ENCODE measurements around the gene KHDRBS1.
"Not testable (repeated sequence)": the region's sequence is repeated elsewhere in the genome, so short reads cannot be mapped to it uniquely, and the experiment has no call there.

Gene KHDRBS1

GRCh38 chr1:32082022-32082421 is 68.4 kb downstream of the KHDRBS1 start:
- Histone ChIP-seq H3K9me3 (ENCODE audit: control insufficient read depth, insufficient read depth, low read length) (no peaks in the 10 kb centered on the region), H3K27ac (ENCODE audit: low read depth, low read length) (no peak overlapping the region), H3K27me3 (ENCODE audit: control insufficient read depth, insufficient read depth, low read length) (no peaks in the 10 kb centered on the region), H3K4me3 (ENCODE audit: low read depth, low read length) (no peak overlapping the region), H3K9ac (ENCODE audit: low read depth, low read length) (no peak overlapping the region), H3K36me3 (ENCODE audit: control insufficient read depth, insufficient read depth, low read length) (peaks cover 54% of the 10 kb centered on the region), H3K4me1 (ENCODE audit: control insufficient read depth, insufficient read depth, low read length) (no peaks in the 10 kb centered on the region)

DNA sequence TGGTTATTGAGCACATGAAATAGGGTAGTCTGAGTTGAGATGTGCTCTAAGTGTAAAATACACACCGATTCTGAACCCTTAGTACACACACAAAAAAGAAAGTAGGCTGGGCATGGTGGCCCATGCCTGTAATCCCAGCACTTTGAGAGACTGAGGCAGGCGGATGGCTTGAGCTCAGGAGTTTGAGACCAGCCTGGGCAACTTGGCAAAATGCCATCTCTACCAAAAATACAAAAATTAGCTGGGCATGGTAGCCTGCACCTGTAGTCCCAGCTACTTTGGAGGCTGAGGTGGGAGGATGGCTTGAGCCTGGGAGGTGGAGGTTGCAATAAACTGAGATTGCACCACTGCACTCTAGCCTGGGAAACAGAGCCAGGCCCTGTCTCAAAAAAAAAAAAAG is 72.7 kb downstream of the KHDRBS1 start:
- peaks cover 39% of the 10 kb centered on the region for H3K36me3 ChIP-seq (ENCODE audit: control insufficient read depth, insufficient read depth, low read length)
- H3K27me3 ChIP-seq (ENCODE audit: control insufficient read depth, insufficient read depth, low read length); H3K9me3 ChIP-seq (ENCODE audit: control insufficient read depth, insufficient read depth, low read length); H3K4me1 ChIP-seq (ENCODE audit: control insufficient read depth, insufficient read depth, low read length); H3K27ac ChIP-seq (ENCODE audit: low read depth, low read length); H3K9ac ChIP-seq (ENCODE audit: low read depth, low read length); H3K4me3 ChIP-seq (ENCODE audit: low read depth, low read length): not testable (repeated sequence)

- H3K4me3 ChIP-seq (ENCODE audit: low read depth, low read length): no peak overlapping the region
- no peaks in the 10 kb centered on the region for H3K4me1 ChIP-seq (ENCODE audit: control insufficient read depth, insufficient read depth, low read length)
- no peaks in the 10 kb centered on the region for H3K27me3 ChIP-seq (ENCODE audit: control insufficient read depth, insufficient read depth, low read length)
- no peak overlapping the region for H3K9ac ChIP-seq (ENCODE audit: low read depth, low read length)
- H3K27ac ChIP-seq (ENCODE audit: low read depth, low read length): no peak overlapping the region
- H3K9me3 ChIP-seq (ENCODE audit: control insufficient read depth, insufficient read depth, low read length): no peaks in the 10 kb centered on the region
- peaks cover 57% of the 10 kb centered on the region for H3K36me3 ChIP-seq (ENCODE audit: control insufficient read depth, insufficient read depth, low read length)
Measured at GRCh38 chr1:32091176-32091575, 77.5 kb downstream of the KHDRBS1 start.

GRCh38 chr1:32091591-32091990 is 77.9 kb downstream of the KHDRBS1 start:
- Histone ChIP-seq H3K27ac (ENCODE audit: low read depth, low read length) (no peak overlapping the region), H3K4me1 (ENCODE audit: control insufficient read depth, insufficient read depth, low read length) (no peaks in the 10 kb centered on the region), H3K4me3 (ENCODE audit: low read depth, low read length) (no peak overlapping the region), H3K9me3 (ENCODE audit: control insufficient read depth, insufficient read depth, low read length) (no peaks in the 10 kb centered on the region), H3K9ac (ENCODE audit: low read depth, low read length) (no peak overlapping the region), H3K36me3 (ENCODE audit: control insufficient read depth, insufficient read depth, low read length) (peaks cover 58% of the 10 kb centered on the region), H3K27me3 (ENCODE audit: control insufficient read depth, insufficient read depth, low read length) (no peaks in the 10 kb centered on the region)
